GM06990 (cell line): ENCODE measurements around the gene RUNX3.
A peak's percentile ranks its signal among the peaks of the same experiment; 100 is the strongest.

ENCODE experiments used
- DNase-seq: peaks from one replicate; pipeline ENCODE4 v3.0.0-alpha.2; 2011; ENCODE audit not compliant: insufficient read length; ENCODE audit errors: extremely low read depth
- H3K27me3 ChIP-seq: replicated peaks from 2 replicates; pipeline ENCODE4 v1.6.0; 2011; ENCODE audit warnings: low read length; ENCODE audit not compliant: control insufficient read depth, insufficient read depth
- H3K36me3 ChIP-seq: 2 replicates; pipeline ENCODE4 v1.5.1; 2011; ENCODE audit warnings: low read length; ENCODE audit not compliant: control insufficient read depth, insufficient read depth
- H3K4me3 ChIP-seq: replicated peaks from 2 replicates; pipeline ENCODE4 v1.5.1; 2011; ENCODE audit warnings: low read depth, mild to moderate bottlenecking, control low read depth, low read length
- CTCF ChIP-seq: IDR thresholded peaks from 2 replicates; pipeline ENCODE4 v1.5.1; 2011; ENCODE audit warnings: low read length, control low read depth, mild to moderate bottlenecking, inconsistent platforms; ENCODE audit not compliant: insufficient read depth, poor library complexity, severe bottlenecking

RUNX3 gene

DNA sequence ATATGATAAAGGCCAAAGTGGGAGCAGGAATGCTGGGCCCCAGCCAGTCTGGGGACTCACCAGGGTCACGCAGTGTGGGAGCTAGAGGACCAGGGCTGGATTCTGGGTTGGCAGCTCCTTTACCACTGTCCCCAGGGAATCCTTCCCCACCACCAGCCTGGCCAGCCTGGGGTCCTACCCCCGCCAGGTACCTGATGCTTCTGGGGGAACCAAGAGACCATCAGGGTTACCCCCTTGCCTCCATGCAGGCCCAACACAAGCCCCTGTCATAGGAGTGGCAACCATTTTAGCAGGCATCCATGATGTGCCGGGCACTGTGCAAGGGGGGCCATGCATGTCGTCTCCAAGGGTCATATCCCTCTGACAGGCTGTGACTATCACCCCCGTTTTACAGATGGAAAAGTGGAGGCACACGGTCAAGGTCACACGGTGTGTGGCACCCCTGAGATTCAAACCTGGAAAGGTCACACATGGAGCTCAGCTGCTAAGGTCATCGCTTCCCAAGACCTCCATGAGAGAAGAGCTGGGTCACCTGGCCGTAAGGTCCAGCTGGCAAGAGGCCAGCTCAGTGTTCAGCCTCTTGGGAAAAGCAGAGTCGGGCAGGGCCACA is 16.4 kb downstream of the RUNX3 start:
- no peak for DNase-seq
- Histone ChIP-seq H3K4me3 (no peak overlapping the region), H3K36me3 (peaks cover 83% of the 10 kb centered on the region), H3K27me3 (no peaks in the 10 kb centered on the region)
- TF ChIP-seq CTCF: no peak

- Histone ChIP-seq H3K36me3 (peaks cover 83% of the 10 kb centered on the region), H3K27me3 (no peaks in the 10 kb centered on the region), H3K4me3 (no peak overlapping the region)
- DNase-seq: no peak
- TF ChIP-seq CTCF: no peak
Observed at GRCh38 chr1:24913274-24913604, 16.8 kb downstream of the RUNX3 start.

DNA sequence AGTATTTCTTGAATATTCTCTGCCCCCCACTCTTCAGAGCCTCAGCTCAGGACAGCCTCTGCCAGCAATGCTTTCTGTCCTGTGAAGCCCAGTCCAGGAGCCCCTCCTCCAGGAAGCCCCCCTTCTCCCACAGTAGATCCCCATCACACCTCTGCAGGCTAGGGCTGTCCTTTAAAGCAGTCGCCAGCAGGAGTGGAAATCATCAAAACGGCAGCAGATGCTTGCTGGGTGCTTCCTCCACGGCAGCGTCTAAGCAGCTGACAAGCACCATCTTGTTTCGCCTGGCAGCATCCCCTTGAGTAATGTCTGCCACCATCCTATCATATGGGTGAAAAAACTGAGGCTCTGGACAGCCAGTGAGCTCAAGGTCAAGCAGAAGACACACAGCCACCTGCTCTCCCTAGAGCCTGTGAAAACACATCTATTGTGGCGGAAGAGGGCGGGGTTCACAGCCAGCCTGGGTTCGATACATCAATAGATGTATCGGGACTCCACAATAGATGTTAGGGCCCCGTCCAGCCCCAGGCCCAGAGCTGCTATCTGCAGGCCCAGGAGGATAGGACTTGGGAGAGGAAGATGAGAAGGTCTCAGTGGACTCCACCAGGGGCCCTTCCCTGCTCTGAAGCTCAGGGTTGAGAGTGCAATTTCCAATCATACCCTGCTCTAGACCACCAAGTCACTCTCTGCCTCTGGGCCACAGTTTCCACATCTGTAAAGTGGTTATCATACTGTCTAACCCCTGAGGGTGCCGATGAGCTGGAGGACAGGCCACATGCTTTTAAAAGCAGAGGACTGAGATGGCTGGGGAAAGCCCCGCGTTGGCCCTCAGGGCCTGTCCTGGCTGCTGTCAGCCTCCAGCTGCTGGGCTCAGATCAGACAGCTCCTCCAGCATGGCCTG is 17.5 kb downstream of the RUNX3 start:
- H3K27me3 ChIP-seq: no peaks in the 10 kb centered on the region
- no peak for TF ChIP-seq CTCF
- H3K4me3 ChIP-seq: no peak overlapping the region
- no peak for DNase-seq
- peaks cover 81% of the 10 kb centered on the region for H3K36me3 ChIP-seq

DNA sequence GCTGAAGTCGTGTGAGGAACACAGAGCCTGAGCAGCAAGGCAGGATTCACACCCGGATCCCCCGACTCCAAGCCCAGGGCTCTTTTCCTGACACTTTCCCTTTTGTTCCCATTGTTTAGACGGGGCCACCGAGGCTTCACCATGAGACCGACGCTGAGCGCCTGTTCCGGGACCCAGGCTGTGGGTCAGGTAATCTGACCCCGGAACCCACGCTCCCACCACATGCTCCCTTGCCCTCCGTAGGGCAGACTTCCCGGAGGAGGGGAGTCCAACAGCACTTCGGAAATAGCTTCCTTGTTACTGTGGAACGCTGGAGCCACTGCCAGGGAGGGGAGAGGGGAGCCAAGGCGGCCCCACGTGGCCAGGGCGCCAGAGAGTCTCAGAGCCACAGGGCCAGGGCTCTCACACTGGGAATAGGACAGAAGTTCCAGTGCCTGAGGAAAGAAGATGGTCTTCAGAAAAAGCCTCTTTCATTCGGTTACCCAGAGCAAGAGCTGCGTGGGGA is 18.4 kb downstream of the RUNX3 start:
- no peak overlapping the region for H3K4me3 ChIP-seq
- peaks cover 80% of the 10 kb centered on the region for H3K36me3 ChIP-seq
- TF ChIP-seq CTCF: no peak
- DNase-seq: peak; percentile 9
- H3K27me3 ChIP-seq: no peaks in the 10 kb centered on the region

DNA sequence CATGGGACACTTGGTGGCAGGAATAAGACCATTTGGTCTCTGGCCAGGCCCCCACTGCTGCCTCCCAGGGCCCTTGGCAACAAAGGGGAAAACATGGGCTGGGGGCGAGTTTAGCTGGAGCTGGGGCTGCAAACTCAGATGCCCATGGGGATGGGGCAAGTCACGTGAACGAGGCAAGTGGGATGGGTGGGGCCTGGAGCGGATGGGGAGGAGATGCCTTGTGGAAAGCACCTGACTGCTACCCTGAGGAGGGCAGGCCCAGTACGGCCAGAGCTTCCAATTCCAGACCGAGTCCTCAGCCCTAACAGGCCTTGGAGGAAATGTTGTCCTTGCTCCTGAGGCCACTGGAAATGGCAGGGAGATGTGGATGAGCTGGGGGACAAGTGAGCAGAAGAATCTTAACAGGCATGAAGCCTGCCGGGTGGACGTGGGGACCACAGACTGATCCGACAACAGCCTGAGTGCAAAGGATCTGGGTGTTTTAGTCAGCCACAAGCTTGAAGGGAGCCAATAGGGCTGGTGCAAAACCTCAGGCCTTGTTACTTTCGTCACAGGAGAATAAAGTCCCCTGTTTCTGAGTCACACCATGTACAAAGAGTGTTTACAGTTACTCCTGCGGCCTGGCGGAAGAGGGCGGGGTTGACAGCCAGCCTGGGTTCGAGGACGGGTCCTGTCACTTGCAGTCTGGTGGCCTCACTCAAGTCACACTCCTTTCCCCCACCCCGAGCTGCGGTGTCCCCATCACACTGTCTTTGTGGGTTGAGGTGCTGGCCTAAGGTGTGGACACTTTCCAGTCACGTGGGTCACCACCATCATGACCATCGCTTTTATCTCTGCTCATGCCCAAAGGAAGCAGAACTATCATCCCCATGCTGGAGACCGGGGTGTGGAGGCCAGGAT is 19.1 kb downstream of the RUNX3 start:
- TF ChIP-seq CTCF: no peak
- no peaks in the 10 kb centered on the region for H3K27me3 ChIP-seq
- peak; percentile 18 for DNase-seq
- no peak overlapping the region for H3K4me3 ChIP-seq
- H3K36me3 ChIP-seq: peaks cover 80% of the 10 kb centered on the region
